HL-60 (cell line): ENCODE measurements around the gene IKZF5.
A peak's percentile ranks its signal among the peaks of the same experiment; 100 is the strongest.

Source experiments
- DNase-seq, 2 experiments: peaks; one replicate each; pipeline ENCODE4 v3.0.0-alpha.2; 2010 to 2020; ENCODE audit warnings: low read depth in 1 of 2, low spot score in 1 of 2
- H3K27ac ChIP-seq: fragments of 250-450 bp; sonication (Bioruptor Pico); replicated peaks from 2 replicates; pipeline ENCODE4 v1.5.1; 2020; ENCODE audit warnings: mild to moderate bottlenecking, moderate library complexity
- H3K27me3 ChIP-seq: fragments of 250-450 bp; sonication (Bioruptor Pico); 2 replicates; pipeline ENCODE4 v1.5.1; 2021; ENCODE audit warnings: mild to moderate bottlenecking, moderate library complexity; ENCODE audit not compliant: insufficient read depth, poor library complexity, severe bottlenecking
- H3K4me3 ChIP-seq: replicated peaks from 2 replicates; pipeline ENCODE4 v1.5.1; 2011; ENCODE audit warnings: mild to moderate bottlenecking, control low read depth, low read length; ENCODE audit not compliant: insufficient read depth
- CTCF ChIP-seq: IDR thresholded peaks from one replicate; pipeline ENCODE4 v1.5.1; 2011; ENCODE audit warnings: low read length, control low read depth, inconsistent platforms; ENCODE audit not compliant: insufficient read depth
- GABPA ChIP-seq: IDR thresholded peaks from 2 replicates; pipeline ENCODE4 v1.6.1; 2012; ENCODE audit warnings: low read depth
- POLR2AphosphoS5 ChIP-seq: IDR thresholded peaks from 2 replicates; pipeline ENCODE4 v1.6.1; 2012; ENCODE audit warnings: low read depth
- REST ChIP-seq: IDR thresholded peaks from 2 replicates; pipeline ENCODE4 v1.6.1; 2012; ENCODE audit warnings: low read depth; ENCODE audit not compliant: insufficient replicate concordance
- SPI1 ChIP-seq: IDR thresholded peaks from 2 replicates; pipeline ENCODE4 v1.6.1; 2012; ENCODE audit warnings: low read depth, mild to moderate bottlenecking, borderline replicate concordance

Gene IKZF5

GRCh38 chr10:122968698-122969097 is 39.9 kb downstream of the IKZF5 start:
- TF ChIP-seq SPI1 (peak; percentile 92), GABPA (no peak), POLR2AphosphoS5 (no peak), REST (no peak)
- Histone ChIP-seq H3K4me3 (no peak overlapping the region), H3K27me3 (no peaks in the 10 kb centered on the region), H3K27ac (0 out of 2 replicates have a peak overlapping the region, but pooled peaks have one; percentile 27)
- DNase-seq, result peak in 1 of 2 experiments; percentile 44

- no peak for TF ChIP-seq SPI1
- no peak for TF ChIP-seq REST
- TF ChIP-seq CTCF, result no peak
- no peak for TF ChIP-seq POLR2AphosphoS5
- no peak for TF ChIP-seq GABPA
- DNase-seq, result no peak
- H3K4me3 ChIP-seq, result no peak overlapping the region
- H3K27me3 ChIP-seq, result no peaks in the 10 kb centered on the region
- H3K27ac ChIP-seq, result no peak overlapping the region
Observed at GRCh38 chr10:122966879-122967278, 41.7 kb downstream of the IKZF5 start.

GRCh38 chr10:122962405-122962804 is 46.2 kb downstream of the IKZF5 start:
- H3K4me3 ChIP-seq, result no peak overlapping the region

More at GRCh38 chr10:122962405-122962804, 46.2 kb downstream of the IKZF5 start:
- TF ChIP-seq CTCF (no peak), SPI1 (no peak), POLR2AphosphoS5 (no peak), REST (no peak), GABPA (no peak)
- no peak for DNase-seq
- H3K27me3 ChIP-seq, result no peaks in the 10 kb centered on the region
- no peak overlapping the region for H3K27ac ChIP-seq
